Osteocyte (in vitro differentiated cells): ENCODE data around the gene REC114. TPM values are rescaled to one million over a fixed set of nuclear protein-coding genes. Genes with fewer than 3 reads are reported as not detected.

Source experiments
- DNase-seq: peaks from one replicate; pipeline ENCODE4 v3.0.0; 2021; ENCODE audit warnings: mixed read lengths; ENCODE audit not compliant: unreplicated experiment; ENCODE audit errors: extremely low spot score
- H3K27ac Mint-ChIP-seq: one replicate; pipeline ENCODE4 v1.8.0; 2021; ENCODE audit warnings: mild to moderate bottlenecking, mixed read lengths; ENCODE audit not compliant: unreplicated experiment
- H3K27me3 Mint-ChIP-seq: one replicate; pipeline ENCODE4 v1.8.0; 2021; ENCODE audit warnings: mixed read lengths; ENCODE audit not compliant: unreplicated experiment
- H3K36me3 Mint-ChIP-seq: one replicate; pipeline ENCODE4 v1.8.0; 2021; ENCODE audit warnings: mixed read lengths; ENCODE audit not compliant: unreplicated experiment
- H3K4me1 Mint-ChIP-seq: one replicate; pipeline ENCODE4 v1.8.0; 2021; ENCODE audit warnings: mixed read lengths; ENCODE audit not compliant: unreplicated experiment
- H3K4me3 Mint-ChIP-seq: one replicate; pipeline ENCODE4 v1.8.0; 2021; ENCODE audit warnings: mild to moderate bottlenecking, moderate library complexity, mixed read lengths; ENCODE audit not compliant: unreplicated experiment
- H3K9me3 Mint-ChIP-seq: one replicate; pipeline ENCODE4 v1.8.0; 2021; ENCODE audit warnings: mixed read lengths; ENCODE audit not compliant: unreplicated experiment
- total RNA-seq: library from RNA; stranded (reverse); gene quantifications from 2 replicates; pipeline ENCODE4 v1.2.1, GENCODE V29; 2021
- TF ChIP-seq, protein P1 (sequence below): fragments of 200-600 bp; sonication (generic); IDR thresholded peaks from 2 replicates; pipeline ENCODE4 v1.5.0; 2021; ENCODE audit warnings: antibody characterized with exemption, mild to moderate bottlenecking, moderate library complexity

Gene REC114
- total RNA-seq, 1 donor from 2014 or later: not detected

DNA sequence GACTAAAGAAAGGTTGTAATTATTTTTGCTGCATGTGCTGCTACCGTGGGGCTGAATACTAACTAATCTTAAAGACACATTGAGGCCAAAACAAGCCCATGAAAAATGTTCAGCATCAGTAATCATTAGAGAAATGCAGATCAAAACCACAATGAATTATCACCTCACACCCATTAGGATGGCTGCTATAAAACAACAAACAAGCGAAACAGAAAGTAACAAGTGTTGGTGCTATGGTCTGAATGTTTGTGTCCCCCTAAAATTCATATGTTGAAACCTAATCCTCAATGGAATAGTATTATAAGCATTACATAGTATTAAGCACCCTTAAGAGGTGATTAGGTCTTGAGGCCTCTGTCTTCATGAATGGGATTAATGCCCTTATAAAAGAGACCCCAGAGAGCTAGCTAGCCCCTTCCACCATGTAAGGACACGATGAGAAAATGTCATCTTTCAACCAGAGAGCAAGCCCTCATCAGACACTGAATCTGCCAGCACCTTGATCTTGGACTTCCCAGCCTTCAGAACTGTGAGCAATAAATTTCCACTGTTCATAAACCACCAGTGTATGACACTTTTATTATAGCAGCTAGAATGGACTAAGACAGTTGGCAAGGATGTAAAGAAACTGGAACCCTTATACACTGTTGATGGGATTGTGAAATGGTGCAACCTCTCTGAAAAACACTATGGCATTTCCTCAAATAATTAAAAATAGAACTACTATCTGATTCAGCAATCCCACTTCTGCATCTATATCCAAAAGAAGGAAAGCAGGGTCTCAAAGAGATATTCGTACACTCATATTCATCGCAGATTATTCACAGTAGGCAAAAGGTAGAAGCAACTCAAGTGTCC lies 76.1 kb downstream of the REC114 start:
- Mint-ChIP-seq H3K27ac (no peak overlapping the region), H3K4me1 (peaks cover 1% of the 10 kb centered on the region), H3K27me3 (peaks cover 14% of the 10 kb centered on the region), H3K36me3 (no peaks in the 10 kb centered on the region), H3K9me3 (no peaks in the 10 kb centered on the region), H3K4me3 (no peak overlapping the region)
- TF ChIP-seq, protein P1, sequence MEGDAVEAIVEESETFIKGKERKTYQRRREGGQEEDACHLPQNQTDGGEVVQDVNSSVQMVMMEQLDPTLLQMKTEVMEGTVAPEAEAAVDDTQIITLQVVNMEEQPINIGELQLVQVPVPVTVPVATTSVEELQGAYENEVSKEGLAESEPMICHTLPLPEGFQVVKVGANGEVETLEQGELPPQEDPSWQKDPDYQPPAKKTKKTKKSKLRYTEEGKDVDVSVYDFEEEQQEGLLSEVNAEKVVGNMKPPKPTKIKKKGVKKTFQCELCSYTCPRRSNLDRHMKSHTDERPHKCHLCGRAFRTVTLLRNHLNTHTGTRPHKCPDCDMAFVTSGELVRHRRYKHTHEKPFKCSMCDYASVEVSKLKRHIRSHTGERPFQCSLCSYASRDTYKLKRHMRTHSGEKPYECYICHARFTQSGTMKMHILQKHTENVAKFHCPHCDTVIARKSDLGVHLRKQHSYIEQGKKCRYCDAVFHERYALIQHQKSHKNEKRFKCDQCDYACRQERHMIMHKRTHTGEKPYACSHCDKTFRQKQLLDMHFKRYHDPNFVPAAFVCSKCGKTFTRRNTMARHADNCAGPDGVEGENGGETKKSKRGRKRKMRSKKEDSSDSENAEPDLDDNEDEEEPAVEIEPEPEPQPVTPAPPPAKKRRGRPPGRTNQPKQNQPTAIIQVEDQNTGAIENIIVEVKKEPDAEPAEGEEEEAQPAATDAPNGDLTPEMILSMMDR: no peak
- DNase-seq: no peak

DNA sequence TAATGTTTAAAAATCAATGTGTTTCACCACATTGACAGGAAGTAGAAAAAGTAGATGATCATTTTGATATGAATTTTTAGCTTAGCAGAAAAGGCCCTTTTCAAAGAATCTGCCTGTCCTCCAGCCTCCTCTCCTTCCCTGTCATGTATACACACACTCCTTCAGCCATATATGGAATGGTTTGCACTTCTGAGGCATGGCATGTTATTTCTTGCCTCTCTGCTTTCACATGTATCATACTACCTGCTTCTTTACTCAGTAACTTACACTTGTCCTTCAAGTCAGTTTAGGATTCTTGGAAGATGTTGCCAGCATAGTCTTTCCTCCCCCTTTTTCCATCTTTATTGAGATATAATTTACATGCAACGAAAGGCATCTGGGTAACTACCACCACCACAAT lies 79.0 kb downstream of the REC114 start:
- no peak for DNase-seq
- Mint-ChIP-seq H3K27ac (no peak overlapping the region), H3K36me3 (no peaks in the 10 kb centered on the region), H3K27me3 (peaks cover 29% of the 10 kb centered on the region), H3K4me1 (peaks cover 1% of the 10 kb centered on the region), H3K9me3 (no peaks in the 10 kb centered on the region), H3K4me3 (no peak overlapping the region)
- TF ChIP-seq, protein P1: no peak

DNA sequence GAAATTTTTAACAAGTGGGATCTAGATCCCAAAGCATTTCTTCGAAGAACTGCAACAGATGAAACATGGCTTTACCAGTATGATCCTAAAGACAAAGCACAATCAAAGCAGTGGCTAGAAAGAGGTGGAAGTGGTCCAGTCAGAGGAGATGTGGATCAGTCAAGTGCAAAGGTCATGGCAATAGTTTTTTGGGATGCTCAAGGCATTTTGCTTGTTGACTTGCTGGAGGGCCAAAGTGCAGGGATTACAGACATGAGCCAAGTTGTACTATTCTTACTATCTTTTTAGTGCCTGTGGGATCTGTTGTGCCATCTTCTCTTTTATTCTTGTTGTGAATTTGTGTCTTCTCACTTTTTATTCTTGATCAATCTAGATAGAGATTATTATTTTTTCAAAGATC lies 82.0 kb downstream of the REC114 start:
- TF ChIP-seq, protein P1: no peak
- Mint-ChIP-seq H3K4me3 (no peak overlapping the region), H3K27ac (no peak overlapping the region), H3K27me3 (peaks cover 26% of the 10 kb centered on the region), H3K4me1 (no peaks in the 10 kb centered on the region), H3K9me3 (no peaks in the 10 kb centered on the region), H3K36me3 (no peaks in the 10 kb centered on the region)
- DNase-seq: no peak

DNA sequence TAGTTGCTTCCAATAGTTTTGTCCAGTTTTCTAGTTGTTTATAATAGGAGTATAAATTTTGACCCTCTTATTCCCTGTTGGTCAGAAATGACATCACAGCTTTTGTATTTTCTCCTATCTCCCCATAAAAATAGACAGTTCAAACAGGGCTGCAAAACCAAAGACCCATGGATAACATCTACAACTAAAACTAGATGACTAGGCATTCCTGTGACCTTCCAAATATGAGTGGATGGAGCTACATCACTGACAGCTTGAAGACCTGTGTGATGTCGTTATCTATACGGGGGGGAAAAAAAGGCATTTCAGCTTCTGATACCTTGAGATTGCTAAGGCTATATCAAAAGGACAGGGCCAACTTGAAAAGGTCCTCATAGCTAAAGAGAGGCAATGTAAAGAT lies 84.6 kb downstream of the REC114 start:
- TF ChIP-seq, protein P1: no peak
- Mint-ChIP-seq H3K27me3 (peaks cover 20% of the 10 kb centered on the region), H3K4me3 (no peak overlapping the region), H3K36me3 (no peaks in the 10 kb centered on the region), H3K27ac (no peak overlapping the region), H3K9me3 (no peaks in the 10 kb centered on the region), H3K4me1 (no peaks in the 10 kb centered on the region)
- DNase-seq: no peak

DNA sequence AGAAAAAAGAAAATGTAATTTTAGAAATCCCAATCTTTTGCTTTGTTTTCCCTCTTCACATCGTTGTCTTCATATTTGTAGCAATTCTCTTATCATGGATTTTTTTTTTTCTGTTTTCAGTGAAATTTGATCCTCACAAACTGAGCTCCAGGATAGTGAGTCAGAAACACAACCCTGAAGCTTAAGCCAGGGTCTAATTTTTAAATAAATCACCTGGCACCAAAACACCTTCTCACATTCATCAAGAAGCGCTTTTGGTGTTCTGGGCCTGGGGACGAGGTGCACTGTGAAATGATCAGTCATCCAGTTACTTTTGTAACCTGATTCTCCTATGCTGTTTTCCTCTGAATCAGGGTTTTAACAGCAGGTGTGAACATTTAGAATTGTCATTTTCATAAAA lies 87.7 kb downstream of the REC114 start:
- no peaks in the 10 kb centered on the region for H3K4me1 Mint-ChIP-seq
- H3K27me3 Mint-ChIP-seq: peaks cover 9% of the 10 kb centered on the region
- no peaks in the 10 kb centered on the region for H3K9me3 Mint-ChIP-seq
- no peak overlapping the region for H3K27ac Mint-ChIP-seq
- DNase-seq: no peak
- H3K4me3 Mint-ChIP-seq: no peak overlapping the region
- TF ChIP-seq, protein P1: no peak
- H3K36me3 Mint-ChIP-seq: no peaks in the 10 kb centered on the region
